ACC112 (cell line): ENCODE results near the gene BRDT.

Source experiments
- H2AFZ ChIP-seq: fragments of 200-600 bp; sonication (generic); one replicate; pipeline ENCODE4 v1.6.0; 2017; ENCODE audit warnings: antibody characterized with exemption, low read length; ENCODE audit not compliant: unreplicated experiment
- H3K27ac ChIP-seq: fragments of 200-600 bp; sonication (generic); 2 replicates; pipeline ENCODE4 v1.5.1; 2014; ENCODE audit warnings: low read depth, mild to moderate bottlenecking, antibody characterized with exemption, low read length, moderate library complexity
- H3K27me3 ChIP-seq: fragments of 200-600 bp; sonication (generic); 2 replicates; pipeline ENCODE4 v1.6.1; 2014; ENCODE audit warnings: mild to moderate bottlenecking, antibody characterized with exemption, low read length, moderate library complexity, mixed read lengths; ENCODE audit not compliant: insufficient read depth
- H3K36me3 ChIP-seq: fragments of 200-600 bp; sonication (generic); 2 replicates; pipeline ENCODE4 v1.6.1; 2016; ENCODE audit warnings: mild to moderate bottlenecking, antibody characterized with exemption, low read length, moderate library complexity, mixed read lengths; ENCODE audit not compliant: insufficient read depth
- H3K4me1 ChIP-seq: fragments of 200-600 bp; sonication (generic); one replicate; pipeline ENCODE4 v1.6.1; 2016; ENCODE audit warnings: low read length, mixed read lengths; ENCODE audit not compliant: insufficient read depth, unreplicated experiment, control insufficient read depth
- H3K4me3 ChIP-seq: fragments of 200-600 bp; sonication (generic); 2 replicates; pipeline ENCODE4 v1.5.1; 2014; ENCODE audit warnings: mild to moderate bottlenecking, low read depth, low read length
- H3K79me2 ChIP-seq: fragments of 200-600 bp; sonication (generic); one replicate; pipeline ENCODE4 v1.6.0; 2016; ENCODE audit warnings: low read length; ENCODE audit not compliant: control insufficient read depth, unreplicated experiment, insufficient read depth

The BRDT gene

GRCh38 chr1:91929250-91929649 is 20.0 kb upstream of the BRDT start:
- Histone ChIP-seq H3K27me3 (no peaks in the 10 kb centered on the region), H3K4me1 (peaks cover 10% of the 10 kb centered on the region), H3K79me2 (no peaks in the 10 kb centered on the region), H2AFZ (peak overlapping the region; percentile 96), H3K27ac (no peak overlapping the region), H3K4me3 (no peak overlapping the region), H3K36me3 (no peaks in the 10 kb centered on the region)

GRCh38 chr1:91937613-91938012 is 11.6 kb upstream of the BRDT start:
- H3K4me1 ChIP-seq, result no peaks in the 10 kb centered on the region
- no peak overlapping the region for H3K27ac ChIP-seq
- H2AFZ ChIP-seq, result no peak overlapping the region
- no peak overlapping the region for H3K4me3 ChIP-seq
- no peaks in the 10 kb centered on the region for H3K79me2 ChIP-seq
- H3K27me3 ChIP-seq, result no peaks in the 10 kb centered on the region
- no peaks in the 10 kb centered on the region for H3K36me3 ChIP-seq

GRCh38 chr1:91940496-91940895 is 8.7 kb upstream of the BRDT start:
- Histone ChIP-seq H3K4me3 (no peak overlapping the region), H3K79me2 (no peaks in the 10 kb centered on the region), H3K27ac (no peak overlapping the region), H3K27me3 (no peaks in the 10 kb centered on the region), H3K36me3 (no peaks in the 10 kb centered on the region), H2AFZ (no peak overlapping the region), H3K4me1 (no peaks in the 10 kb centered on the region)

- Histone ChIP-seq H3K27ac (no peak overlapping the region), H3K79me2 (no peaks in the 10 kb centered on the region), H2AFZ (no peak overlapping the region), H3K27me3 (no peaks in the 10 kb centered on the region), H3K4me1 (no peaks in the 10 kb centered on the region), H3K4me3 (no peak overlapping the region), H3K36me3 (no peaks in the 10 kb centered on the region)
Observed at GRCh38 chr1:91944087-91944486, 5.1 kb upstream of the BRDT start.

- Histone ChIP-seq H3K36me3 (no peaks in the 10 kb centered on the region), H3K27ac (no peak overlapping the region), H2AFZ (no peak overlapping the region), H3K27me3 (no peaks in the 10 kb centered on the region), H3K79me2 (no peaks in the 10 kb centered on the region), H3K4me3 (no peak overlapping the region), H3K4me1 (no peaks in the 10 kb centered on the region)
Observed at GRCh38 chr1:91948097-91948496, 1.1 kb upstream of the BRDT start.

- no peaks in the 10 kb centered on the region for H3K4me1 ChIP-seq
- no peaks in the 10 kb centered on the region for H3K79me2 ChIP-seq
- H3K36me3 ChIP-seq, result no peaks in the 10 kb centered on the region
- no peak overlapping the region for H2AFZ ChIP-seq
- H3K27me3 ChIP-seq, result no peaks in the 10 kb centered on the region
- no peak overlapping the region for H3K27ac ChIP-seq
- no peak overlapping the region for H3K4me3 ChIP-seq
Observed at GRCh38 chr1:91948501-91949355, 473 bp upstream of the BRDT start.

- Histone ChIP-seq H3K36me3 (no peaks in the 10 kb centered on the region), H2AFZ (no peak overlapping the region), H3K4me3 (no peak overlapping the region), H3K27ac (no peak overlapping the region), H3K79me2 (no peaks in the 10 kb centered on the region), H3K4me1 (no peaks in the 10 kb centered on the region), H3K27me3 (no peaks in the 10 kb centered on the region)
Observed at GRCh38 chr1:91952187-91952586, 3.0 kb downstream of the BRDT start.

- Histone ChIP-seq H3K27ac (no peak overlapping the region), H3K27me3 (no peaks in the 10 kb centered on the region), H3K4me1 (no peaks in the 10 kb centered on the region), H2AFZ (no peak overlapping the region), H3K36me3 (no peaks in the 10 kb centered on the region), H3K79me2 (no peaks in the 10 kb centered on the region), H3K4me3 (no peak overlapping the region)
Observed at GRCh38 chr1:91958926-91959325, 9.7 kb downstream of the BRDT start.

GRCh38 chr1:91968334-91968733 is 19.1 kb downstream of the BRDT start:
- H3K4me1 ChIP-seq, result no peaks in the 10 kb centered on the region
- no peaks in the 10 kb centered on the region for H3K36me3 ChIP-seq
- H3K79me2 ChIP-seq, result no peaks in the 10 kb centered on the region
- no peak overlapping the region for H3K4me3 ChIP-seq
- H2AFZ ChIP-seq, result no peak overlapping the region
- no peaks in the 10 kb centered on the region for H3K27me3 ChIP-seq
- H3K27ac ChIP-seq, result no peak overlapping the region

- Histone ChIP-seq H3K36me3 (no peaks in the 10 kb centered on the region), H3K79me2 (no peaks in the 10 kb centered on the region), H3K27ac (no peak overlapping the region), H3K4me1 (no peaks in the 10 kb centered on the region), H3K27me3 (no peaks in the 10 kb centered on the region), H3K4me3 (no peak overlapping the region), H2AFZ (no peak overlapping the region)
Observed at GRCh38 chr1:91979383-91979782, 30.2 kb downstream of the BRDT start.

- Histone ChIP-seq H3K4me1 (no peaks in the 10 kb centered on the region), H3K27ac (no peak overlapping the region), H3K4me3 (no peak overlapping the region), H3K36me3 (no peaks in the 10 kb centered on the region), H3K79me2 (no peaks in the 10 kb centered on the region), H2AFZ (no peak overlapping the region), H3K27me3 (no peaks in the 10 kb centered on the region)
Observed at GRCh38 chr1:91980663-91981062, 31.5 kb downstream of the BRDT start.
